Endothelial cell of umbilical vein (primary cell): Measurements from ENCODE around the gene PTH1R. TPM values are rescaled to one million over a fixed set of nuclear protein-coding genes. Genes with fewer than 3 reads are reported as not detected.

Experiments used
- BruUV-seq: library from RNA; stranded (reverse); fragments of 400-500 nt; replicated peaks from 2 replicates; lab custom pipeline; 2021; lab: Mats Ljungman, UMichigan
- CTCF ChIA-PET: fragments of 300-600, 350-600 bp; sonication (Branson Sonifier 250); formaldehyde crosslinking; loops from one replicate; lab custom pipeline; 2021; ENCODE audit warnings: antibody characterized with exemption, inconsistent platforms; lab: Charles Lee
- POLR2A ChIA-PET: fragments of 300-600, 350-600 bp; sonication (Branson Sonifier 250); formaldehyde crosslinking; loops from one replicate; lab custom pipeline; 2021; ENCODE audit warnings: antibody characterized with exemption, inconsistent platforms; lab: Charles Lee
- DNase-seq: peaks from one replicate; pipeline ENCODE4 v3.0.0-alpha.2; 2011; ENCODE audit warnings: low read depth, low spot score
- FAIRE-seq: peaks from 2 replicates; lab custom pipeline; 2011; peaks lifted over from hg19 to GRCh38; lab: Jason Lieb, UNC
- H2AFZ ChIP-seq: 2 replicates; pipeline ENCODE4 v1.6.0; 2012; ENCODE audit warnings: low read depth, low read length, control low read depth, inconsistent platforms
- H3K27ac ChIP-seq: 2 replicates; pipeline ENCODE4 v1.5.1; 2011; ENCODE audit warnings: low read depth, mild to moderate bottlenecking, control low read depth, low read length, moderate library complexity; ENCODE audit not compliant: insufficient read depth
- H3K27me3 ChIP-seq, 2 experiments: 2 replicates each; pipeline versions ENCODE4 v1.6.0 to v1.6.1; 2011; ENCODE audit warnings: low read length in 2 of 2, mixed read lengths in 1 of 2; ENCODE audit not compliant: control insufficient read depth in 2 of 2, insufficient read depth in 2 of 2
- H3K36me3 ChIP-seq, 2 experiments: 2 replicates in 1 of 2; 3 replicates in 1 of 2; pipeline ENCODE4 v1.5.1; 2011; ENCODE audit warnings: low read length in 2 of 2, mild to moderate bottlenecking in 1 of 2, moderate library complexity in 1 of 2; ENCODE audit not compliant: control insufficient read depth in 2 of 2, insufficient read depth in 2 of 2; ENCODE audit errors: extremely low read depth in 1 of 2
- H3K4me1 ChIP-seq: 3 replicates; pipeline ENCODE4 v1.5.1; 2011; ENCODE audit warnings: mild to moderate bottlenecking, low read length; ENCODE audit not compliant: control insufficient read depth, insufficient read depth; ENCODE audit errors: extremely low read depth
- H3K4me2 ChIP-seq: 2 replicates; pipeline ENCODE4 v1.6.1; 2011; ENCODE audit warnings: low read length, control low read depth, mixed read lengths; ENCODE audit not compliant: insufficient read depth
- H3K4me3 ChIP-seq, 3 experiments: fragments of 200-600 bp in 1 of 3; sonication (generic), shearing (Covaris generic) in 1 of 3; replicated peaks in 1 of 3; 2 replicates each; pipeline ENCODE4 v1.5.1; 2011 to 2016; ENCODE audit warnings: control low read depth in 3 of 3, low read length in 3 of 3, mild to moderate bottlenecking in 2 of 3, inconsistent platforms in 1 of 3, low read depth in 1 of 3, moderate library complexity in 1 of 3; ENCODE audit not compliant: insufficient read depth in 1 of 3
- H3K79me2 ChIP-seq: 2 replicates; pipeline ENCODE4 v1.6.0; 2012; ENCODE audit warnings: low read length, inconsistent platforms; ENCODE audit not compliant: control insufficient read depth, insufficient read depth
- H3K9ac ChIP-seq: replicated peaks from 2 replicates; pipeline ENCODE3; 2011; ENCODE audit warnings: low read length, control low read depth; ENCODE audit not compliant: insufficient read depth; ENCODE audit errors: extremely low read depth
- H3K9me1 ChIP-seq: replicated peaks from 3 replicates; pipeline ENCODE4 v1.6.0; 2011; ENCODE audit warnings: mild to moderate bottlenecking, low read length; ENCODE audit not compliant: control insufficient read depth, insufficient read depth; ENCODE audit errors: extremely low read depth
- H3K9me3 ChIP-seq: replicated peaks from 2 replicates; pipeline ENCODE4 v1.5.1; 2012; ENCODE audit warnings: low read length, inconsistent platforms; ENCODE audit not compliant: control insufficient read depth, insufficient read depth
- H4K20me1 ChIP-seq: replicated peaks from 2 replicates; pipeline ENCODE3; 2011; ENCODE audit warnings: mild to moderate bottlenecking, low read length; ENCODE audit not compliant: control insufficient read depth, insufficient read depth; ENCODE audit errors: extremely low read depth
- CTCF ChIP-seq, 2 donors: IDR thresholded peaks; 1 replicate in 1 of 2; 2 replicates in 1 of 2; pipeline ENCODE4 v1.5.1; 2011; ENCODE audit warnings: low read length in 2 of 2, mild to moderate bottlenecking in 2 of 2, moderate library complexity in 2 of 2, control low read depth in 1 of 2, inconsistent platforms in 1 of 2, low read depth in 1 of 2; ENCODE audit not compliant: insufficient read depth in 1 of 2; ENCODE audit errors: extremely low read depth in 1 of 2
- EZH2 ChIP-seq: IDR thresholded peaks from 2 replicates; pipeline ENCODE4 v1.6.1; 2012; ENCODE audit warnings: borderline replicate concordance, low read depth, mild to moderate bottlenecking, moderate library complexity, low read length, inconsistent platforms; ENCODE audit not compliant: severe bottlenecking
- FOS ChIP-seq: IDR thresholded peaks from 2 replicates; pipeline ENCODE4 v1.6.1; 2011; ENCODE audit warnings: mild to moderate bottlenecking, low read length, moderate library complexity, borderline replicate concordance; ENCODE audit not compliant: insufficient read depth
- GATA2 ChIP-seq: IDR thresholded peaks from 2 replicates; pipeline ENCODE4 v1.7.0; 2011; ENCODE audit warnings: low read depth, mild to moderate bottlenecking, moderate library complexity, mixed read lengths, low read length; ENCODE audit not compliant: insufficient read length, insufficient read depth
- JUN ChIP-seq: IDR thresholded peaks from 2 replicates; pipeline ENCODE4 v1.6.1; 2011; ENCODE audit warnings: borderline replicate concordance, low read depth; ENCODE audit not compliant: insufficient read length, insufficient read depth
- MAX ChIP-seq: IDR thresholded peaks from 2 replicates; pipeline ENCODE4 v1.6.1; 2011; ENCODE audit not compliant: insufficient read depth, insufficient read length
- MYC ChIP-seq: IDR thresholded peaks from one replicate; pipeline ENCODE4 v1.6.1; 2011; ENCODE audit warnings: mild to moderate bottlenecking, low read depth, low read length
- POLR2A ChIP-seq: IDR thresholded peaks from 2 replicates; pipeline ENCODE4 v1.6.1; 2012; ENCODE audit warnings: low read depth, mild to moderate bottlenecking, control low read depth, low read length
- POLR2AphosphoS5 ChIP-seq: IDR thresholded peaks from 2 replicates; pipeline ENCODE4 v1.6.1; 2012; ENCODE audit warnings: low read depth, mild to moderate bottlenecking, control low read depth, low read length, moderate library complexity; ENCODE audit not compliant: insufficient read depth
- dilution Hi-C: fragments of 300-500 bp; cut with MboI; formaldehyde crosslinking; loops from one replicate; pipeline ENCODE4 v1.15.0; 2019; ENCODE audit warnings: low sequenced_read_pairs; ENCODE audit not compliant: extremely low pct_ligation_motif_present
- intact Hi-C: fragments of 100-400 bp; cut with micrococcal nuclease; formaldehyde crosslinking; loops from one replicate; pipeline ENCODE4 v1.10.0; 2022
- polyA plus RNA-seq, 4 experiments: library from polyadenylated mRNA; depleted of rRNA in 3 of 4; stranded (reverse) in 3 of 4; unstranded in 1 of 4; fragments of >200 nt; gene quantifications; 2 replicates each; pipeline versions ENCODE4 v1.2.1 to v1.2.3, GENCODE V29; 2011 to 2012; ENCODE audit warnings: missing spikeins in 1 of 4
- total RNA-seq: library from RNA; stranded (reverse); gene quantifications from 2 replicates; pipeline ENCODE4 v1.2.3, GENCODE V29; 2021

The PTH1R gene
- total and polyA plus RNA-seq, 2 donors (not counting 3 experiments of a cell fraction or from before 2014, with no cell fraction given), result 0.08 to 0.46 TPM

GRCh38 chr3:46916799-46917198 is 39.3 kb downstream of the PTH1R start:
- H3K9me1 ChIP-seq, result no peaks in the 10 kb centered on the region
- intact Hi-C loops (no loop called here), dilution Hi-C loops (no loop called here)
- H3K4me3 ChIP-seq, result no peak overlapping the region
- H3K4me2 ChIP-seq, result no peak overlapping the region
- ChIA-PET POLR2A (interaction anchor here (0.6 kb wide), 1 partner anchor 60 kb away, joined by 3 read pairs; no protein-coding TSS in a partner anchor), CTCF (no interaction called here)
- no peaks in the 10 kb centered on the region for H4K20me1 ChIP-seq
- no peak overlapping the region for H3K27ac ChIP-seq
- no peak for TF ChIP-seq POLR2AphosphoS5
- no peak for TF ChIP-seq FOS
- TF ChIP-seq GATA2, result no peak
- H3K36me3 ChIP-seq, result peaks cover 5 to 14% of the 10 kb centered on the region in 2 experiments
- no peaks in the 10 kb centered on the region for H3K9me3 ChIP-seq
- H2AFZ ChIP-seq, result no peak overlapping the region
- H3K4me1 ChIP-seq, result peaks cover 6% of the 10 kb centered on the region
- H3K79me2 ChIP-seq, result no peaks in the 10 kb centered on the region
- FAIRE-seq (no peak), DNase-seq (no peak)
- no peaks in the 10 kb centered on the region for H3K27me3 ChIP-seq
- no peak overlapping the region for H3K9ac ChIP-seq
- no TSS peak for BruUV-seq

GRCh38 chr3:46917257-46917656 is 39.7 kb downstream of the PTH1R start:
- FAIRE-seq, result no peak
- Histone ChIP-seq H3K9me1 (no peaks in the 10 kb centered on the region), H2AFZ (no peak overlapping the region), H3K36me3 (peaks cover 5 to 18% of the 10 kb centered on the region in 2 experiments), H3K4me2 (no peak overlapping the region), H3K9me3 (no peaks in the 10 kb centered on the region), H3K79me2 (no peaks in the 10 kb centered on the region), H3K9ac (no peak overlapping the region), H3K27me3 (no peaks in the 10 kb centered on the region), H3K4me1 (peaks cover 6% of the 10 kb centered on the region), H4K20me1 (no peaks in the 10 kb centered on the region), H3K27ac (no peak overlapping the region), H3K4me3 (no peak overlapping the region)
- intact Hi-C loops (no loop called here), dilution Hi-C loops (no loop called here)
- no peak for DNase-seq
- TF ChIP-seq EZH2 (no peak), MYC (no peak), GATA2 (no peak), FOS (no peak), JUN (no peak), MAX (no peak), POLR2A (no peak), CTCF (IDR thresholded peaks at IDR 0.05; ENCODE audit: extremely low read depth in 1 of 2, insufficient read depth in 1 of 2, low read depth in 1 of 2, low read length in 2 of 2) (no peak), POLR2AphosphoS5 (no peak)
- BruUV-seq, result no TSS peak
- ChIA-PET POLR2A (interaction anchor here (0.6 kb wide), 1 partner anchor 60 kb away, joined by 3 read pairs; no protein-coding TSS in a partner anchor), CTCF (no interaction called here)
